Activated CD8-positive, alpha-beta memory T cell treated with anti-CD3 and anti-CD28 coated beads for 36 hours (primary cell): ENCODE data around the gene SLC17A2. TPM values are rescaled to one million over a fixed set of nuclear protein-coding genes. Genes with fewer than 3 reads are reported as not detected.
"Not testable (repeated sequence)": the region's sequence is repeated elsewhere in the genome, so short reads cannot be mapped to it uniquely, and the experiment has no call there.

Source experiments
- CTCF ChIA-PET: fragments of 350-600 bp; sonication (Branson Sonifier 250); formaldehyde crosslinking; loops from one replicate; lab custom pipeline; 2021; ENCODE audit warnings: antibody characterized with exemption; lab: Charles Lee
- POLR2A ChIA-PET: fragments of 350-600 bp; sonication (Branson Sonifier 250); formaldehyde crosslinking; loops from one replicate; lab custom pipeline; 2021; ENCODE audit warnings: antibody characterized with exemption; lab: Charles Lee
- total RNA-seq, 2 experiments: library from RNA; stranded (reverse); gene quantifications; one replicate each; pipeline ENCODE4 v1.2.3, GENCODE V29; 2021

The SLC17A2 gene
- total RNA-seq, 2 experiments from 2014 or later, result not detected

DNA sequence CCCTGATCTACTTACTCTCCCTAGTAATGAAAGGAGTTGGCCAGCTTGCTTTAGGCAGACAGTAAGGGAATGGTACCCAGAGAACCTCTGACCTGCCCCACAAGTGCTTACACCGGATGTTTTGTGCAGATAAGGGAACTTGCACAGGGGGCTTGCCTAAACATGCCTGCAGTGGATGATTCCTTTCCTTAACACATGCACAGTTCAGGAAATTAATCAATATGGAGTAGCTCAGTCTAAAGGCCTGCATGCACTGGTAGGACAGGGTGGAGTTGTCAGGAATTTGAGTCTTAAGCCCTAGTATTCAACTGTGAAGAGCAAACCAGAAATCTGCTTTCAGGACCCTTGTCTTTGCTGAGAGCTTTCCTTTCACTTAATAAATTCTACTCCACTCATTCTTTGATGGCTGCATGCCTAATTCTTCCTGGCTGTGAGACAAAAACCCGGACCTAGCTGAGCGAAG is 28.2 kb upstream of the SLC17A2 start:
- ChIA-PET CTCF (interaction anchor here (0.7 to 1.2 kb wide), 4 partner anchors 34 to 138 kb away, joined by 3 read pairs; a partner anchor contains a TSS), POLR2A (no interaction called here)

DNA sequence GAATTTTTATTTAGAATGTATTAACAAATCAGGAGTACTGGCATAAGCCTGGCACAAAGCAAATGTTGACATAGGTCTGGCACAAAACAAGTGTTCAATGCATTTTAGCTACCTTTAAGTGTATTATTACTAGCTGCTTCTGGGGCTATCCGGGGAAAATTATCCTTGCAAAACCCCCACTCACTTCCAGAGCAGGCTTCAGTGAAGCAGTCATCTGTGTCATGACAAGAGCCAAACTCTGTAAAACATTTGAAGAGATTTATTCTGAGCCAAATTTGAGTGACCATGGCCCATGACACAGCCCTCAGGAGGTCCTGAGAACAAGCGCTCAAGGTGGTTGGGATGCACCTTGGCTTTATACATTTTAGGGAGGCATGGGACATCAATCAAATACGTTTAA is 25.7 kb upstream of the SLC17A2 start:
- POLR2A ChIA-PET, result no interaction called here
- CTCF ChIA-PET, result no interaction called here

DNA sequence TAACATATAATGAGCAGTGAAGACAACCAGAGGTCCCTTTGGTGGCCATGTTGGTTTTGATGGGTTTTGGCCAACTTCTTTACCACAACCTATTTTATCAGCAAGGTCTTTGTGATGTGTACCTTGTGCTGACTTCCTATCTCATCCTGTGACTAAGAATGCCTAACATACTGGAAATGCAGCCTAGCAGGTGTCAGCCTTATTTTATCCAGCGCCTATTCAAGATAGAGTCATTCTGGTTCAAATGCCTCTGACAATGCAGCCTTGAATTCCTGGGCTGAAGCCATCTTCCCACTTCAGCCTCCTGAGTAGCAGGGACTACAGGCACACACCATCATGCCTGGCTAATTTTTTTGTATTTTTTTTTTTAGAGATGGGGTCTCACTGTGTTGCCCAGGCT is 24.3 kb upstream of the SLC17A2 start:
- ChIA-PET POLR2A (no interaction called here), CTCF (no interaction called here)

DNA sequence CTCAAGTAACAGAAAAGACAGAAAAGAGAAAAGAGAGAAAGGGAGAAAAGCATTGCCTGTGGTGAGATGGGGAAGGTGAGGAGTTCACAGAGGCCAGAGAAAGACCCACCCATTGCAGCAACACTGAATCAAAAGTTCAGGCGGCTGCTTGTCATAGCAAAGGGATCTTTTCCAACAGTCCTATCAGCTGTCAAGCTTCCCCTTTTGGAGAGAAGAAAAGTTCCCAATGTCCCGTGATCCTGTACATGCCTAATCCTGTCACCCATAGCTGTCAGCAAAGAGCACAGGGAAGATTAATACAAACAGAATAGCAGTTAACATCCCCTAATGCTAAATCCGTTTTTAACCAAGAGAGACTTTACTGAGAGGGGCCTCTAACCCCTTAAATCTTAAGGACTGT is 23.2 kb upstream of the SLC17A2 start:
- CTCF ChIA-PET, result no interaction called here
- POLR2A ChIA-PET, result no interaction called here

DNA sequence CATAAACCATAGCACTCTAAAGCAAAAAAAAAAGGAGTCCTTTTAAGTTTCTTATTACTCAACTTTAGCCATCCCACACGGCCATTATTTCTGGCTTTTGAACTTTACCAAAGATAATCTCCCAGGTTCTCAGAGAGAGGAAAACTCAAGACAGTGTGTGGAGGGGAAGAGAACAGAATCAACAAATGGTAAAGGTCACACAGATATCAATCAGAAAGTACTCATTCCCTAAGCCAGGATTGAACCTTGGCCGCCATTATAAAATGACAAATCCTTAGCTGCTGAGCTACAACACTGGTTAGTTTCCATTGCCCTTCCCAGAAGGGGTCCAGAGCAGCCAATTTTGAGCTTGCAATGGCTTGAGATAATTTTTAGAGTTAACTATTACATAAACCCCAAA is 22.0 kb upstream of the SLC17A2 start:
- CTCF ChIA-PET, result interaction anchor here (1.0 kb wide), 1 partner anchor 164 kb away, joined by 3 read pairs; no protein-coding TSS in a partner anchor
- POLR2A ChIA-PET, result no interaction called here

DNA sequence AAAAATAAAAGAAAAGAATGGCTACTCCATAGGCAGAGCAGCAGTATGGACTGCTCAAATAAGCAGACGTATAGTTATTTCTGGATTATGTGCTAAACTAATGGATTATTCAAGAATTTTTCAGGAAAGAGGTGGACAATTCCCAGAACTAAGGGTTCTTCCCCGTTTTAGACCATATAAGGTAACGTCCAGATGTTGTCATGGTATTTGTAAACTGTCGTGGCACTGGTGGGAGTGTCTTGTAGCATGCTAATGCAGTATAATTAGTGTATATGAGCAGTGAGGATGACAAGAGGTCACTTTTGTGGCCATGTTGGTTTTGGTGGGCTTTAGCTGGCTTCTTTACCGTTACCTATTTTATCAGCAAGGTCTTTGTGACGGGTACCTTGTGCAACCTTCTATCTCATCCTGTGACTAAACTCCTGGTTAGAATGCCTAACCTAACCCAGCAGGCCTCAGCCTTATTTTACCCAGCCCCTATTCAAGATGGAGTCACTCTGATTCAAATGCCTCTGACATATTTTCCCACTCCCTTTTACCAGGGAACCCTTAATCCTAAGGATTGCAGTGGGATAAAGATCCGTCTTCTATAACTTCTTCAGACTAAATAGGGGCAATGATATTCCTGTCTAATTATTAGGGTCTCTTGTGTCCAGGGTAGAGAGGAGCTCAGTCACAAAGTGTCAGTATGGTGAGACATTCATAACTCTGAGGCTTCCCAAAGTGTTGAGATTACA is 21.0 kb upstream of the SLC17A2 start:
- POLR2A ChIA-PET, result no interaction called here
- CTCF ChIA-PET, result interaction anchor here (1.0 kb wide), 1 partner anchor 163 kb away, joined by 3 read pairs; no protein-coding TSS in a partner anchor

DNA sequence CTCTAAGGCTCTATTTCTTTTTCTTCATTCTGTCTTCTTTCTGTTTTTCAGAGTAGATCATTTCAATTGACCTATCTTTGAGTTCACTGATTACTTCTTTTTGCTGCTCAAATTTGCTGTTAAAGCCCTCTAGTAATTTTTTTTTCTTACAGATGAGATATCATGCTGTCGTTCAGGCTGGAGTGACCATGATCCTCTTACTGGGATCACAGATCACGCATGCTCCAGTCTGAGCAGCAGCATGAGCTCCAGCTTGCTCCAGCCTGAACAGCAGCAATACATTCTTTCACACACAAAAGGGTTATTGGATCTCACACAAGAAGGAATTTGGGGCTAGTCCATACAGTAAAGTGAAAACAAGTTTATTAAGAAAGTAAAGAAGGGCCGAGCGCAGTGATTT is 19.8 kb upstream of the SLC17A2 start:
- ChIA-PET CTCF (no interaction called here), POLR2A (no interaction called here)

DNA sequence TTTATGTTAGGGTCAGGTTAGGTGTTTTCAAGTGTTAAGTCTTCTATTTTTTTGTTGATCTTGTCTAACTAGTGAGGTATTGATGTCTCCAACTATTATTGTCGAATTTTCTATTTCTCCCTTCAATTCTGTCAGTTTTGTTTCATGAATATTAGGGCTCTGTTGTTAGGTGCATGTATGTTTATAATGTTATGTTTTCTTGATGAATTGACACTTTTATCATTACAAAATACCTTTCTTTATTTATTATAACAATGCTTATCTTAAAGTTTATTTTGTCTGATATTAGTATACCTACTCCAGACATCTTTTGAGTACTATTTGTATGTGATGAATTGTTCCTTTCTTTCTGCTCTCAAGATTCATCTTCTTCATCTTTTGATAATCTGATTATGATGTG is 19.2 kb upstream of the SLC17A2 start:
- POLR2A ChIA-PET, result interaction anchor here (0.7 kb wide), 1 partner anchor 71 kb away, joined by 5 read pairs; no protein-coding TSS in a partner anchor
- CTCF ChIA-PET, result no interaction called here

DNA sequence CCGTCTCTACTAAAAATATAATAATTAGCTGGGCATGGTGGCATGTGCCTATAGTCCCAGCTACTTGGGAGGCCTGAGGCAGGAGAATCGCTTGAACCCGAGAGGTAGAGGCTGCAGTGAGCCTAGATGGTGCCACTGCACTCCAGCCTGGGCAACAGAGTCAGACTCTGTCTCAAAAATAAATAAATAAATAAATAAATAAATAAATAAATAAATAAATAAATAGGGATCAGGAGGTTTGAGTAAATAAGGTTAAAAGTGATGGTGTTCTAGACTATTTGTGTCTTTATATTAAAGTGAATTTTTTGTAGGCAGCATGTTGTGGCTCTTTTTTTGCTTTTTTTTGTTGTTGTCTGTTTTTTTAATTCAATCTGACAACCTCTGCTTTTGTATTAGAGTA is 17.0 kb upstream of the SLC17A2 start:
- CTCF ChIA-PET, result interaction anchor here (0.6 kb wide), 1 partner anchor 302 kb away, joined by 3 read pairs; no protein-coding TSS in a partner anchor
- POLR2A ChIA-PET, result not testable (repeated sequence)

DNA sequence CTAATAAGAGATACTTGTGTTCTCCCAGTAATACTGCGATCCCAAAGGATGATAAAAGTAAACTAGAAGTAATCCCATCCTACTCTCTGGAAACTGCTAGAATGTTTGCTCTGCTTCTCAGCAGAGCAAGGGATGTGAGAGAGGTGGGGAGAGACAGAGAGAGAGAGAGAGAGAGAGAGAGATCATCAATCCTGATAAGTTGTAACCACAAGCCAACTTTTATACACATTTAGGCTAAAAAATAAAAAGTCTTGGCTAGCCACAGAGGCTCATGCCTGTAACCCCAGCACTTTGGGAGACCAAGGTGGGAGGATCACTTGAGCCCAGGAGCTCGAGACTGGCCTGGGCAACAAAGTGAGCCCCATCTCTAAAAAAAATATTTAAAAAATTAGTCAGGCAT is 16.1 kb upstream of the SLC17A2 start:
- ChIA-PET POLR2A (interaction anchor here (0.6 kb wide), 1 partner anchor 856 kb away, joined by 10 read pairs; no protein-coding TSS in a partner anchor), CTCF (no interaction called here)

DNA sequence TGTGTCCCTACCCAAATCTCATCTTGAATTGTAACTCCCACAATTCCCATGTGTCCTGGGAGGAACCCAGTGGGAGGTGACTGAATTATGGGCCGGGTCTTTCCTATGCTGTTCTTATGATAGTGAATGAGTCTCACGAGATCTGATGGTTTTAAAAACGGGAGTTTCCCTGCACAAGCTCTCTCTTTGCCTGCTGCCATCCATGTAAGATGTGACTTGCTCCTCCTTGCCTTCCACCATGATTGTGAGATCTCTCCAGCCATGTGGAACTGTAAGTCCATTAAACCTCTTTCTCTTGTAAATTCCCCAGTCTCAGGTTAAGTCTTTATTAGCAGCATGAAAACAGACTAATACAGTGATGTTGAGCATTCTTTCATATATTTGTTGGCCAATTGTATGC is 15.2 kb upstream of the SLC17A2 start:
- CTCF ChIA-PET, POLR2A ChIA-PET: not testable (repeated sequence)

DNA sequence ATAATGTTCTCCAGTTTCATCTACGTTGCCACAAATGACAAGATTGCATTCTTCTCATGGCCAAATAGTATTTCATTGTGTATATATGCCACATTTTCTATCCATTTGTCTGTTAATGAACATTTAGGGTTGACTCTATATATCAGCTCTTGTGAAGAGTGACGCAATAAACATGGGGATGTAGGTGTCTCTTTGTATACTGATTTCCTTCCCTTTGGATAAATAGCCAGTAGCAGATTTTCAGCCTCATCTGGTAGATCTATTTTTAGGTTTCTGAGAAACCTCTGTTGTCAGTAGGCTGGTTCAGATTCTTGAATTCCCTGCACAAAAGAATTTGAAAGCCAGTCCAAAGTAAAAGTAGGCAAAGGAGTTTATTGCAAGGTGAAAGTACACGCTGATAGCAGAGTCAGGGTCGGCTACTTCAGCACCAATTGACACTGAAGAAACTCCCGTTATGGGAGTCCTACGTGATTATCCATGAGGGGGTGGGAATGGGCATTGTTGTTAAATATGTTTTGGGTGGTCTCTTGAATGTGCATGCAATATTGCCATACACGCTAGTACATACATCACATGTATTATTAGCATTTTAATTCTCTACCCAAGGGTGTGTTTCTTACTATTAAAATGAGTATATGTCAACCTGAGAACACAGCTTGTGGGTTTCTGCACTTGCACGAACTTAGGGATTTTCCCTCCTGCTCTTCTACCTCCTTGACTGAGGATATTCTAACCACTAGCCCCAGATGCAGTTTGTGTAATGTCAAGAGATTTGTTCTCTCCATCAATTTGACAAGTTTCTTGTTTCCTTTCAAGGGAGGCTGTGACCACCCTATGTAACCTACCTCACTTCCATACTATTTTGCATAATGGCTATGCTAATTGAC is 14.4 kb upstream of the SLC17A2 start:
- ChIA-PET POLR2A (no interaction called here), CTCF (interaction anchor here (1.1 kb wide), 1 partner anchor 58 kb away, joined by 3 read pairs; no protein-coding TSS in a partner anchor)

DNA sequence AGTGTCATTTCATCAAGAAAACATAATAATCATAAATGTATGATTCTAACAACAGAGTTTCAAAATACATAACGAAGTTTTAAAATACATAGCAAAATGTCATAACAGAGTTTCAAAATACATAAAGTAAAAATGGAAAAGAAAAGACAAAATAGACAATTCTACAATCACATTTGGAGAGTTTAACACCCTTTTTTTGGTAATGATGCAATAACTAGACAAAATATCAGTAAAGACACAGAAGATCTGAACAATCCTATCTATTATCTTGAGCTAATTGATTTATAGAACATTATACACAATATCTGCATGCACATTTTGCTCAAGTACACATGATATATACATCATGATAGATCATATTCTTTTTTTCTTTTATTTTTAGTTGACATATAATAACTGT is 13.4 kb upstream of the SLC17A2 start:
- CTCF ChIA-PET, result interaction anchor here (1.1 to 1.5 kb wide), 2 partner anchors 59 to 230 kb away, joined by 3 read pairs; no protein-coding TSS in a partner anchor
- POLR2A ChIA-PET, result no interaction called here

DNA sequence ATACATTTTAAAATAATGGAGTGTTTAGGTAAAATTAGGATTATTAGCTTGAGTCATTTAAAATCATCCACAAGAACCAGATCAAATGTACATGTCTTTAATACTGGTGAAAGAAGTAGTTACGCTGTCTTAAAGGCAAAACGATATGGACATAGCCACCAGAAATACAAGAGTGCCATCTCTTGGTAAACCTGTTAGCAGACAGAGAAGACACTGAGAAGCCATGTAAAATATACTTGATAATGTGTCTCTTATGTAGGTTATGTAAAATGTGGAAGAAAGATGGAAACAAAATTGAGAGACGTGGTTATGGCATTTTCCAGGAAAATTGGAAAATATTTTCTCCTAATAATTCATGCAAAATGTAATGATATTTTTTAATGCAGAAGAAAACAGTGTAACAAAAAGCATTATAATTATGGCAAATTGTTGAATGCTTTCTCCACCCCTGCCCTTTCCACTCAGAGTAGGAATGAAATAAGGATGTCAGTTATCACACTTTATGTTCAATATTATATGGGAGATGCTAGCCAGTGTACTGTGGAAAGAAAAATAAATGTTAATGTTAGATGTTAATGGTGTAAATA is 12.2 kb upstream of the SLC17A2 start:
- ChIA-PET POLR2A (interaction anchor here (0.7 kb wide), 1 partner anchor 86 kb away, joined by 4 read pairs; no protein-coding TSS in a partner anchor), CTCF (interaction anchor here (1.5 kb wide), 1 partner anchor 229 kb away, joined by 3 read pairs; no protein-coding TSS in a partner anchor)

DNA sequence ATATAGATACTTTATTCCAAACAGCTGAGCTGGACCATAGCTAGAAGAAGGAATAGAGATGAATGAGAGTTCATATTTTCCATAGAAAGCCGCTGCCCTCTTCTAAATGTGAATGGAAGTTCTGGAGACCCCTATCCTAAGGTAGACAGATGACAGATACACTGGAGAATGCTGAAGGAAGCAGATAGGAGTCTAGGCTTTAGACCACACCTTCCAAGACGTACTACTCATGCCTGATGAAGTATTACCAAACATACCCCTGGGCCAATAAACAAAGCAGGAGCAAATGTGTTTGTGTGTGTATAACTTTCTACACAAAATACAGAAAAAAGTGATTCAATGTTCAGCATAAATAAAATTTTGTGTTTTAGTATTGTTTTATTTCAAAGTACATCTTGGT is 9.1 kb upstream of the SLC17A2 start:
- CTCF ChIA-PET, result interaction anchor here (0.6 to 1.0 kb wide), 2 partner anchors 53 to 339 kb away, joined by 3 read pairs; no protein-coding TSS in a partner anchor
- POLR2A ChIA-PET, result no interaction called here

DNA sequence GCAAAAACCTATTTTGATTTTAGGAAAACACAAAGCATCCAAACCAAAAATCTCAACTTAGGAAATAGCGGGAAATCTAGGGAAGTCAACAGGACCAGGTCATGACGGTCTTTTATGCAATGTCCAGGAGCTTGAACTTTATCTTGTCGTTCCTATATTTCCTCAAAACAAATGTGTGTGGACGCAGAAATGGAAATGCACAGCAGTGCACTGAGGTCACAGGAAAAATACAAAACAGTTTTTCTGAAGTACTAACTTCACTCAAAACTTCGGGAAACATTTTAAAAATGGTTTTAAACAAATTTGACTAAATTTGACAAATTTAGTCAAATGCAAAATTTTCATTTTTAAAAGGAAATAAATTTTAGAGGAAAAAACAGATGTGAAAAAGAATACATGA is 5.5 kb upstream of the SLC17A2 start:
- POLR2A ChIA-PET, result no interaction called here
- CTCF ChIA-PET, result no interaction called here

DNA sequence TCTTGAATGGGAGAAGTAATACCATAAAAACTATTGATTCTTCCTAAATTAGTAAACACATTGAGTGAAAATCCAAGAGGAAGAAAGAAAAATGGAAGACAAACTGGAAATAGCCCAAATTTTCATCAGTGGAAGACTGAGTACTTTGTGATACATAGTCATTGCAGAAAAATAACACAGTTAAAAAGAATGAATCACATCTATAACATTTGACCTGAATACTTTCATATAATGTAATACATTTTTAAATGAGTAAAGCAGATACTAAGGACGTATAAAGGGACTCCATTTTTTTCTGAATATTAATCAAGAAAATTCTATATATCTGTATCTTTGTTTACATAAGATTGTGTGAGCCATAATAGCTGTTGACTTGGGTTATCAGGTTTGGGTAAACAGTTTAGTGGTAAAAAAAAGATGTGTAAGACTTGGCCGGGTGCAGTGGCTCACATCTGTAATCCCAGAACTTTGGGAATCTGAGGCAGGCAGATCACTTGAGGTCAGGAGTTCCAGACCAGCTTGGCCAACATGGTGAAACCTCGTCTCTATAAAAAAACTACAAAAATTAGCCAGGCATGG is 4.3 kb upstream of the SLC17A2 start:
- CTCF ChIA-PET, result interaction anchor here (0.7 kb wide), 1 partner anchor 41 kb away, joined by 3 read pairs; no protein-coding TSS in a partner anchor
- POLR2A ChIA-PET, result no interaction called here

DNA sequence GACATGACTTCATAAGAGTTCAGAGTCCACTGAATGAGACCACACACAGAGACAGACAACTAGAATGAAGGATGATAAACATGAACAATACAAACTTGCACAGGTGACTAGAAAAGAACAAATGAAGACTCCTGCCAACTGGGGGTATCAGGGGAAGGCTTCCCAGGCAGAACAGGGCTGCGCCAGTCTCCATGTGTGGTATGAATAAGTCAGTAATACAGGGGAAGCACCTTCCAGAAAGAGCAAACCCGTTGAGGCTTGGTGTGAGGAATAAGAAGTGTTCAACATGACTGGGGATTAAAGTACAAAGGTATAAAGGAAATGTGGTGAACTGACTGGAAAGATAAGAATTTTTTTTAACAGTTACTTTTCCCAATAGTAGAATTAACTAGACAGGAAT is 3.7 kb upstream of the SLC17A2 start:
- ChIA-PET POLR2A (no interaction called here), CTCF (interaction anchor here (0.8 kb wide), 1 partner anchor 58 kb away, joined by 3 read pairs; no protein-coding TSS in a partner anchor)

DNA sequence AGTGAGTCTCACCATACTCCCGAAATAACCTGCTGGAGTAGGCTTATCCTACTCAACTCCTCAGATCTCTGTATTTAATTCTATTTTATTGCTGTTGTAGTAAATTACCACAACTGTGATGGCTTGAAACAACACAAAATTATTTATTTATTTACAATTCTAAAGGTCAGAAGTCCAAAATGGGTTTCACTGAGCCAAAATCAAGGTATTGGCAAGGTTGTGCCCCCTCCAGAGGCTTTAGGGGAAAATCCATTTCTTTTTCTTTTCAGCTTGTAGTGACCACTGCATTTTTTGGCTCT is 869 bp upstream of the SLC17A2 start:
- CTCF ChIA-PET, result no interaction called here
- POLR2A ChIA-PET, result no interaction called here
